ENCODE measurements around the gene ZBTB7C. TPM values are rescaled to one million over a fixed set of nuclear protein-coding genes. Genes with fewer than 3 reads are reported as not detected.

Gene ZBTB7C
- total and polyA plus RNA-seq, 2 experiments from 2014 or later, result 2.3 to 5.5 TPM

DNA sequence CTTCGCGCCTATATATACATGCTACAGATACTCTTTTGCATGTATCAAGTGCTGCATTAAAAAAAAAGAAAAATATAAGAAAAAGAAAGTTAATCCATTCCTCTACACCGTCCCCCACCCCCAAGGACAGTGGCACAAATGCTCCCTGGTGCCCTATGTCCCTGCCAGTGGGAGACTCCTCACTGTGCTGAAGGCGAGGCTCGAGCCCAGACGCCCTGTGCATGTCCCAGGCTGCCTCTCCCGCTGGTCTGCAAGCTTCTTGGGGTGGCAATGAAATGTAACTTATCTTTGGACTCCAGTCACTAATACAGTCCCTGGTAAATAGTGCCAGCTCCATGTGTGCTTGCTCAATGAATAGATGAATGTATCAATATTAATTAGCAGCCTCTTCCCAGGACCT lies 293.2 kb downstream of the ZBTB7C start:
- H3K27me3 ChIP-seq, result no peaks in the 10 kb centered on the region

DNA sequence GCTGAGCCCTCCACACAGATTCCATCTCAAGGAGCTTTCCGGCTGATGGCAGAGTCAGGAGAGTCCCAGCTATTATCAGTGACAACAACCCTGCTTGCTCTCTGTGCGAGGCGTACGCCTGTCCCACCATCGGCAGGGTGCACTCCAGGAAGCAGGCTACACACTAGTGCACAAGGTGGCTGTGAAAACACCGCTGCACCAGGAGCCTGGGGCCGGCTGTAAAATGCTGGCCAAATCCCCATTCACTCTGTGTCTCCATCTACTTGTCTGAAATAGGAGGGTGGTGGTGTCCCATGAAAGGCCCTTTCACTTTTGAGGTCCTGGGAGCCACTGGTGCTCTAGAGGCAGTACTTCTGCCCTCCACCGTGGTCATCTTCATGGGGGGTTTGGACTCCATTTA lies 295.5 kb downstream of the ZBTB7C start:
- no peak for DNase-seq (ENCODE audit: low read depth in 1 of 2, low spot score in 1 of 2)
- Histone ChIP-seq H3K36me3 (no peaks in the 10 kb centered on the region), H3K27ac (no peak overlapping the region), H3K9me3 (ENCODE audit: low read depth) (no peaks in the 10 kb centered on the region), H3K27me3 (no peaks in the 10 kb centered on the region), H3K4me1 (ENCODE audit: low read depth) (no peaks in the 10 kb centered on the region), H3K4me3 (no peak overlapping the region)
- TF ChIP-seq, protein P1, sequence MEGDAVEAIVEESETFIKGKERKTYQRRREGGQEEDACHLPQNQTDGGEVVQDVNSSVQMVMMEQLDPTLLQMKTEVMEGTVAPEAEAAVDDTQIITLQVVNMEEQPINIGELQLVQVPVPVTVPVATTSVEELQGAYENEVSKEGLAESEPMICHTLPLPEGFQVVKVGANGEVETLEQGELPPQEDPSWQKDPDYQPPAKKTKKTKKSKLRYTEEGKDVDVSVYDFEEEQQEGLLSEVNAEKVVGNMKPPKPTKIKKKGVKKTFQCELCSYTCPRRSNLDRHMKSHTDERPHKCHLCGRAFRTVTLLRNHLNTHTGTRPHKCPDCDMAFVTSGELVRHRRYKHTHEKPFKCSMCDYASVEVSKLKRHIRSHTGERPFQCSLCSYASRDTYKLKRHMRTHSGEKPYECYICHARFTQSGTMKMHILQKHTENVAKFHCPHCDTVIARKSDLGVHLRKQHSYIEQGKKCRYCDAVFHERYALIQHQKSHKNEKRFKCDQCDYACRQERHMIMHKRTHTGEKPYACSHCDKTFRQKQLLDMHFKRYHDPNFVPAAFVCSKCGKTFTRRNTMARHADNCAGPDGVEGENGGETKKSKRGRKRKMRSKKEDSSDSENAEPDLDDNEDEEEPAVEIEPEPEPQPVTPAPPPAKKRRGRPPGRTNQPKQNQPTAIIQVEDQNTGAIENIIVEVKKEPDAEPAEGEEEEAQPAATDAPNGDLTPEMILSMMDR (IDR thresholded peaks at IDR 0.05; ENCODE audit: low read depth, low read length), result no peak

More for the DNA sequence above, 293.2 kb downstream of the ZBTB7C start:
- H3K4me1 ChIP-seq (ENCODE audit: low read depth), result no peaks in the 10 kb centered on the region
- H3K9me3 ChIP-seq (ENCODE audit: low read depth), result no peaks in the 10 kb centered on the region
- DNase-seq (ENCODE audit: low read depth in 1 of 2, low spot score in 1 of 2), result no peak
- no peak overlapping the region for H3K4me3 ChIP-seq
- TF ChIP-seq, protein P1 (IDR thresholded peaks at IDR 0.05; ENCODE audit: low read depth, low read length), result no peak
- no peaks in the 10 kb centered on the region for H3K36me3 ChIP-seq
- H3K27ac ChIP-seq, result no peak overlapping the region

DNA sequence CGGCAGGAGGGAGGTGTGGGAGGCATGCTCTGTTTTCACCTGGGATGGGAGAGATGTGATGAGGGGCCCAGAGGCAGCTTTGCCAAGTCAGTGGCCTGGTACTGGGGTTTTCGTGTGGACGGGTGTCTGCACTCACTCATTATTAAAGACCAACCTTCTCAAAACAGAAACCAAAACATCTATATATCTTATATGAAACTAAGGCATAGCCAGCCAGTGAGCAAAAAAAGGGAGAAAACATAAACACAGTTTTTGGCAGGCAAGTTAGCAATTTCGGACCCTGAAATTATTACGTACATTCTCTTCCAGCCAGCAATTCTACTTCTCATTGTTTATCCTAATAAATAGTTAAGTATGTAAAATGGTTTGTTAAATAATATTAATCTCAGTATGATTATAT lies 297.6 kb downstream of the ZBTB7C start:
- Histone ChIP-seq H3K36me3 (no peaks in the 10 kb centered on the region), H3K27me3 (no peaks in the 10 kb centered on the region), H3K4me3 (no peak overlapping the region), H3K9me3 (ENCODE audit: low read depth) (no peaks in the 10 kb centered on the region), H3K4me1 (ENCODE audit: low read depth) (no peaks in the 10 kb centered on the region), H3K27ac (no peak overlapping the region)
- DNase-seq (ENCODE audit: low read depth in 1 of 2, low spot score in 1 of 2), result no peak
- TF ChIP-seq, protein P1 (IDR thresholded peaks at IDR 0.05; ENCODE audit: low read depth, low read length), result no peak

DNA sequence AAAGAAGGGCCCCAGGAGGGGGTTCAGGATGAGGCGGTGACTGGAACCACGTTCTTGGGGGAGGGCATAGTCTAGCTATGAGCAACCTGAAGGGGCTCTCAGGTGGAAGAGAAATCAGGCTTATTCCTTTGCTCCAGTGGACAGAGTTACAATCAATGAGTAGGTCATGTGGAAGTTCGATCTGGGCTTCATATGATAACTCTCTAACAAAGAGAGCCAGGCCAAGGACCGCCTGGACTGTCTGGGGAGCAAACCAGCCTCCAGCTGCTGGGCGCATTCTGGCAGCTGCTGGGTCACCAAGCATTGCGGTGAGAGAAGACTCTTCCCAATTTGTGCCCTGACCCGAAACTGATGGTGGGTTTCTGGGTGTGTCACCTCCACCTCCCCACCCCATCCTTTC lies 298.4 kb downstream of the ZBTB7C start:
- Histone ChIP-seq H3K27me3 (no peaks in the 10 kb centered on the region), H3K4me3 (no peak overlapping the region), H3K4me1 (ENCODE audit: low read depth) (no peaks in the 10 kb centered on the region), H3K27ac (no peak overlapping the region), H3K9me3 (ENCODE audit: low read depth) (no peaks in the 10 kb centered on the region), H3K36me3 (no peaks in the 10 kb centered on the region)
- DNase-seq (ENCODE audit: low read depth in 1 of 2, low spot score in 1 of 2), result no peak
- TF ChIP-seq, protein P1 (IDR thresholded peaks at IDR 0.05; ENCODE audit: low read depth, low read length), result no peak

DNA sequence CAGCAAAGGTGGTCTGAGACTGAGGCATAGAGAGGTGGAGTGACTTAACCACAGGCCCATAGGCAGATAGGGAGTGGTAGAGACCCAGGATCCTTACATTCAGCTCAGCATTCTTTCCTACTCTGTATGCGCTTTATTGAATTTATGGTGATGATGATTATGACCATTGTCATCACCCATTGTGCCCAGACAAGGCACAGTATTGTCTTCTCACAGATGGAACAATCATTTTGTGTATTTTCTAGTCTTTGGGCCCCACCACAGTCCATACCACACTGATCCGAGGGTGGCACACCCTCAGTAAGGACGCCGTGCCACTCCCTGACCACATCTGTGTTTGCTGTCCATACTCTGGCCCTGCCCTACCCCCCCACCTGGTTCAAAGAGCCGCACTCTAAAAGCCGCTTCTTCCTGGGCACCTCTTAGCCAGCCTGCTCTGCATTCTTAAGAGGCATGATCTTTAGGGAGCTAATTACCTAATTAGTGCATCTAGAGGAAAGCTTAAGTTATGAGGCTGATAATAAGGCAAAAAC lies 299.2 kb downstream of the ZBTB7C start:
- no peak for DNase-seq (ENCODE audit: low read depth in 1 of 2, low spot score in 1 of 2)
- Histone ChIP-seq H3K4me3 (no peak overlapping the region), H3K27ac (no peak overlapping the region), H3K27me3 (no peaks in the 10 kb centered on the region), H3K4me1 (ENCODE audit: low read depth) (no peaks in the 10 kb centered on the region), H3K9me3 (ENCODE audit: low read depth) (no peaks in the 10 kb centered on the region), H3K36me3 (no peaks in the 10 kb centered on the region)
- TF ChIP-seq, protein P1 (IDR thresholded peaks at IDR 0.05; ENCODE audit: low read depth, low read length), result no peak

DNA sequence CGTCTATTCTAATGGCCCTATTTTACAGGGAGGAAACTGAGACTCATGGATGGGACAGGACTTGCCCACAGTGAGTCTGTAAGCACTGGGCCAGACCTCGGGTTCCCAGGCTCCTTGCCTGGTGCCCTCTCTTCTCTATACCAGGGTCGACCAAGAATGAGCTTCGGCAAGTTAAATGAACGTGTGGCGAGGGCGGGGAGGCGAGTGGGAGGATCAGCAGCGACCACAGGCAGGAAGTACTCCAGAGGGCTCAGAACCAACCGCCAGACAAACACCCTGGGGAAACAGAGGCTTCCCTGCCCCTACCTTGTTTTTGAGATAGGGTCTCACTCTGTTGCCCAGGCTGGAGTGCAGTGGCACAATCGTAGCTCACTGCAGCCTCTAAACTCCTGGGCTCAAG lies 301.0 kb downstream of the ZBTB7C start:
- no peaks in the 10 kb centered on the region for H3K9me3 ChIP-seq (ENCODE audit: low read depth)
- TF ChIP-seq, protein P1 (IDR thresholded peaks at IDR 0.05; ENCODE audit: low read depth, low read length), result no peak
- no peaks in the 10 kb centered on the region for H3K27me3 ChIP-seq
- H3K4me3 ChIP-seq, result no peak overlapping the region
- H3K27ac ChIP-seq, result no peak overlapping the region
- no peaks in the 10 kb centered on the region for H3K36me3 ChIP-seq
- DNase-seq (ENCODE audit: low read depth in 1 of 2, low spot score in 1 of 2), result no peak
- no peaks in the 10 kb centered on the region for H3K4me1 ChIP-seq (ENCODE audit: low read depth)

All from cardiac muscle cell (in vitro differentiated cells and primary cell).